Fibroblast of lung (primary cell): ENCODE data around the gene ANKRD31.

Experiments
- CTCF ChIP-seq, 2 donors: IDR thresholded peaks in 1 of 2; conservative IDR thresholded peaks in 1 of 2; 1 replicate in 1 of 2; 2 replicates in 1 of 2; pipeline ENCODE4 v1.5.1; 2011 to 2012; ENCODE audit warnings: low read length in 2 of 2, control low read depth in 1 of 2, inconsistent platforms in 1 of 2, low read depth in 1 of 2, mild to moderate bottlenecking in 1 of 2
- EZH2 ChIP-seq: IDR thresholded peaks from 2 replicates; pipeline ENCODE4 v1.5.1; 2012; ENCODE audit warnings: low read length, control low read depth, mild to moderate bottlenecking; ENCODE audit errors: missing control alignments

GRCh38 chr5:75148051-75148450 lies 88.6 kb downstream of the ANKRD31 start:
- TF ChIP-seq EZH2 = no peak
- TF ChIP-seq CTCF (conservative IDR thresholded peaks at IDR 0.05 in 1 of 2, IDR thresholded peaks at IDR 0.05 in 1 of 2; ENCODE audit: low read depth in 1 of 2, low read length in 2 of 2) = no peak
